Chondrocyte (in vitro differentiated cells): ENCODE measurements around the gene SCN8A. TPM values are rescaled to one million over a fixed set of nuclear protein-coding genes. Genes with fewer than 3 reads are reported as not detected.

Source experiments
- DNase-seq: peaks from one replicate; pipeline ENCODE4 v3.0.0; 2021; ENCODE audit warnings: mixed read lengths, low spot score
- H3K27ac Mint-ChIP-seq: one replicate; pipeline ENCODE4 v1.8.0; 2021; ENCODE audit warnings: mild to moderate bottlenecking, moderate library complexity, mixed read lengths; ENCODE audit not compliant: unreplicated experiment
- H3K27me3 Mint-ChIP-seq: 2 replicates; pipeline ENCODE4 v1.8.0; 2021; ENCODE audit warnings: low read depth, mixed read lengths
- H3K36me3 Mint-ChIP-seq: 2 replicates; pipeline ENCODE4 v1.8.0; 2021; ENCODE audit warnings: low read depth, mixed read lengths
- H3K4me1 Mint-ChIP-seq: 2 replicates; pipeline ENCODE4 v1.8.0; 2021; ENCODE audit warnings: low read depth, mild to moderate bottlenecking, mixed read lengths
- H3K4me3 Mint-ChIP-seq: one replicate; pipeline ENCODE4 v1.8.0; 2021; ENCODE audit warnings: mild to moderate bottlenecking, moderate library complexity, mixed read lengths; ENCODE audit not compliant: unreplicated experiment
- H3K9me3 Mint-ChIP-seq: 2 replicates; pipeline ENCODE4 v1.8.0; 2021; ENCODE audit warnings: low read depth, mixed read lengths
- total RNA-seq: library from RNA; stranded (reverse); gene quantifications from 3 replicates; pipeline ENCODE4 v1.2.1, GENCODE V29; 2021
- TF ChIP-seq, protein P1 (sequence below): fragments of 200-600 bp; sonication (generic); IDR thresholded peaks from 2 replicates; pipeline ENCODE4 v1.5.0; 2021; ENCODE audit warnings: antibody characterized with exemption, mild to moderate bottlenecking, moderate library complexity

Gene SCN8A
- total RNA-seq, 1 donor from 2014 or later = 4.4 TPM

DNA sequence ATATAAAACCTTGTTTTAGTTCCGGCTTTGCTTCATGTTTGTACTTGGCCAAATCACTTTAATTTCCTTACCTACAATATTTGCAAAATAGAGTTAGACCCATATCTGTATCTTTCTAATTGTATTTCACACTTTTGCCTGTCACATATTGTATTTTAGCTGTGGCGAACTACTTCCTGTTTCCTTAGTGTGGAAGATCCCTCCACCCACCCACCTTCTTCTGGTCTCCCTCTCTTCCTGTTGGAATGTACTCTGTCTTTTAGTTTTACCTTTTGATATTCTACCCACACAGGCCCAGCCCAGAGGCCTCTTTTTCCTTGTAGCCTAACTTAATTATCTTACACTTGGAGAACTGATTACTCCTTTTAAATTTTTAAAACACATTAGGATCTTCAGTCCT, 78.2 kb downstream of the SCN8A start:
- Mint-ChIP-seq H3K36me3 (no peaks in the 10 kb centered on the region), H3K4me1 (peaks cover 10% of the 10 kb centered on the region), H3K27me3 (no peaks in the 10 kb centered on the region), H3K4me3 (no peak overlapping the region), H3K9me3 (no peaks in the 10 kb centered on the region), H3K27ac (no peak overlapping the region)
- TF ChIP-seq, protein P1, sequence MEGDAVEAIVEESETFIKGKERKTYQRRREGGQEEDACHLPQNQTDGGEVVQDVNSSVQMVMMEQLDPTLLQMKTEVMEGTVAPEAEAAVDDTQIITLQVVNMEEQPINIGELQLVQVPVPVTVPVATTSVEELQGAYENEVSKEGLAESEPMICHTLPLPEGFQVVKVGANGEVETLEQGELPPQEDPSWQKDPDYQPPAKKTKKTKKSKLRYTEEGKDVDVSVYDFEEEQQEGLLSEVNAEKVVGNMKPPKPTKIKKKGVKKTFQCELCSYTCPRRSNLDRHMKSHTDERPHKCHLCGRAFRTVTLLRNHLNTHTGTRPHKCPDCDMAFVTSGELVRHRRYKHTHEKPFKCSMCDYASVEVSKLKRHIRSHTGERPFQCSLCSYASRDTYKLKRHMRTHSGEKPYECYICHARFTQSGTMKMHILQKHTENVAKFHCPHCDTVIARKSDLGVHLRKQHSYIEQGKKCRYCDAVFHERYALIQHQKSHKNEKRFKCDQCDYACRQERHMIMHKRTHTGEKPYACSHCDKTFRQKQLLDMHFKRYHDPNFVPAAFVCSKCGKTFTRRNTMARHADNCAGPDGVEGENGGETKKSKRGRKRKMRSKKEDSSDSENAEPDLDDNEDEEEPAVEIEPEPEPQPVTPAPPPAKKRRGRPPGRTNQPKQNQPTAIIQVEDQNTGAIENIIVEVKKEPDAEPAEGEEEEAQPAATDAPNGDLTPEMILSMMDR = no peak
- DNase-seq = no peak

GRCh38 chr12:51669996-51670395, 79.0 kb downstream of the SCN8A start:
- Mint-ChIP-seq H3K9me3 (no peaks in the 10 kb centered on the region), H3K4me1 (peaks cover 10% of the 10 kb centered on the region), H3K4me3 (no peak overlapping the region), H3K27ac (no peak overlapping the region), H3K27me3 (no peaks in the 10 kb centered on the region), H3K36me3 (no peaks in the 10 kb centered on the region)
- no peak for DNase-seq
- TF ChIP-seq, protein P1 = no peak

DNA sequence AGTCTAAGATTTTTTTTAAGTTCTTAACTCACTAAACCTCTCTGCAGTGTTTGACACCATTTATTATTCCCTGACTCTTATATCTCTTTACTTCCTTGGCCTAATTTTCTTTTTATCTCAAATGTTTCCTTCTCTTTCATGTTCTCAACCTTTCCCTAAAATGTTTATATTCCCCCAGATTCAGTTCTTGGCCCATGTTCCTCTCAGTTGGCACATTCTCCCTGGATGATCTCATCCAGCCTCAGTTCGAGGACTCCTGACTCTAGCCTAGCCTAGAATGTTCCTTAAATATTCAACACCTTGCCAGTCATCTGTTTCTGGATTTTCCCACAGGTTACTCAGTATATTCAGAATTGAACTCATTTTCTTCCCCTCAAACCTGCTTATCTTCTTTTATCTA, 81.3 kb downstream of the SCN8A start:
- no peak overlapping the region for H3K27ac Mint-ChIP-seq
- no peak overlapping the region for H3K4me3 Mint-ChIP-seq

GRCh38 chr12:51675071-51675803, 84.2 kb downstream of the SCN8A start:
- DNase-seq = no peak
- TF ChIP-seq, protein P1 = no peak
- Mint-ChIP-seq H3K9me3 (no peaks in the 10 kb centered on the region), H3K27me3 (no peaks in the 10 kb centered on the region), H3K27ac (no peak overlapping the region), H3K4me3 (no peak overlapping the region), H3K4me1 (peaks cover 19% of the 10 kb centered on the region), H3K36me3 (no peaks in the 10 kb centered on the region)

More for the DNA sequence above, 81.3 kb downstream of the SCN8A start:
- DNase-seq = no peak
- Mint-ChIP-seq H3K36me3 (no peaks in the 10 kb centered on the region), H3K27me3 (no peaks in the 10 kb centered on the region), H3K9me3 (no peaks in the 10 kb centered on the region), H3K4me1 (peaks cover 10% of the 10 kb centered on the region)
- TF ChIP-seq, protein P1 = no peak

DNA sequence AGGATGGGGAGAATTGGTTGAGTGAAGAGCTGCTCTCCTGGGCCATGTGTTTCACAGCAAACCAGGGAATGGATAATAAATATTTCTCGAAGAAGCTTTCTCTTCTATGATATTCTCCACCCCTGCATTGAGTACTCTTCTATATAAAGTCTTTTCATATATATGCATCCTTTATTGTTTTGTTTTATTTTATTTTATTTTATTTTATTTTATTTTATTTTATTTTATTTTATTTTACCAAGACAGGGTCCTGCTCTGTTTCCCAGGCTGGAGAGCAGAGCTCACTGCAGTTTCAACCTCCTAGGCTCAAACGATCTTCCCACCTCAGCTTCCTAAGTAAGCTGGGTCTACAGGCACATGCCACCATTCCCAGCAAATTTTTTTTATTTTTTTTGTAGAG, 85.8 kb downstream of the SCN8A start:
- Mint-ChIP-seq H3K4me3 (no peak overlapping the region), H3K27me3 (no peaks in the 10 kb centered on the region), H3K4me1 (peaks cover 19% of the 10 kb centered on the region), H3K27ac (no peak overlapping the region), H3K9me3 (no peaks in the 10 kb centered on the region), H3K36me3 (no peaks in the 10 kb centered on the region)
- no peak for DNase-seq
- TF ChIP-seq, protein P1 = no peak
